ENCODE measurements around the gene XPNPEP3. TPM values are rescaled to one million over a fixed set of nuclear protein-coding genes. Genes with fewer than 3 reads are reported as not detected.

XPNPEP3 gene
- total and polyA plus RNA-seq, 5 donors from 2014 or later: 2.4 to 15.3 (median 5.4) TPM

DNA sequence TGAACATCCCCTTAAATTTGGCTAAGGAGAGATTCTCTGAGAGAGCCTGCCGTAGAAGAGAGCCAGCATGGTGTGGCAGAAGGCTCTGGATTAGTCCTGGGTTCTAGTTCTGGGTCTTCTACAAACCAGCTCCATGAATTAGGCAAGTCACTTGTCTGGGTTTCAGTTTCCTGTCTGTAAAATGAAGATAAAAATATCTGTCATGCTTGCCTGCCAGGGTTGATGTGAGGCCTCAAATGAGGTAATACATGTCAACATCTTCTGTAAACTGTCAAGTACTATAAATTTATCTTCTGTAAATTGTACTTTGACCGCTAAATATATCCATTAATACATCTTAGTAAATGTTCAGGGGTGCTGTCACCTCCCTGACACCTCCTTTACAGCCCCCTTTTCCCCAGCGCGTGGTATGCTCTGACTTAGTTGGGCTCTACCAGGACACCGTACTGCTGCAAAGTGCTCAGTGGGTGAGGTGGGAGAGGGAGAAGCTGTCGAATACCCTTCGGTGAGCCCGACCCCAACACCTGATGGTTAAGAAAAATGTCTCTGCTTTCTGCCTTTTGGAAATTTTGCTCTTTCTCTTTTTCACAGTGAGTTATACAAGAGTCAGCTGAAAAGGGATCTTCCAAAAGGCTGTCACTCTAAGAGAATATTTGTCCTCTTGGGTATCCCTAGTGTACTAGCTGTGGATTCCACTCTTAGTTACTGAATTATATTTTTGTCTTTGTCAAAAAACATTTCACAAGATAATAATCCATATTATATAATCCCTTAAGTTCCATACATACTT, 109.2 kb downstream of the XPNPEP3 start:
- Mint-ChIP-seq H3K27ac (peak overlapping the region; percentile 70 to 87 (median 80)), H3K36me3 (peaks cover 23% of the 10 kb centered on the region), H3K27me3 (no peaks in the 10 kb centered on the region), H3K4me1 (peaks cover 14 to 26% (median 16%) of the 10 kb centered on the region in 4 donors), H3K9me3 (no peaks in the 10 kb centered on the region), H3K4me3 (no peak overlapping the region)
- ATAC-seq (ENCODE audit: low read depth in 2 of 2) (no peak), DNase-seq (peak in 1 of 3 donors; percentile 31)
- peaks cover 66% of the 10 kb centered on the region for H3K36me3 ChIP-seq (ENCODE audit: control insufficient read depth, insufficient read depth, low read length)
- H3K9me3 ChIP-seq (ENCODE audit: control insufficient read depth in 2 of 2, low read length in 2 of 2): no peaks in the 10 kb centered on the region
- no peaks in the 10 kb centered on the region for H3K27me3 ChIP-seq (ENCODE audit: control insufficient read depth, insufficient read depth, low read length)
- H3K27ac ChIP-seq (ENCODE audit: insufficient read depth, low read length, poor library complexity, severe bottlenecking): peak overlapping the region; percentile 33
- no peak overlapping the region for H3K4me3 ChIP-seq (ENCODE audit: low read depth, low read length)
- peaks cover 9% of the 10 kb centered on the region for H3K4me1 ChIP-seq (ENCODE audit: control insufficient read depth, insufficient read depth, low read length, poor library complexity, severe bottlenecking)

DNA sequence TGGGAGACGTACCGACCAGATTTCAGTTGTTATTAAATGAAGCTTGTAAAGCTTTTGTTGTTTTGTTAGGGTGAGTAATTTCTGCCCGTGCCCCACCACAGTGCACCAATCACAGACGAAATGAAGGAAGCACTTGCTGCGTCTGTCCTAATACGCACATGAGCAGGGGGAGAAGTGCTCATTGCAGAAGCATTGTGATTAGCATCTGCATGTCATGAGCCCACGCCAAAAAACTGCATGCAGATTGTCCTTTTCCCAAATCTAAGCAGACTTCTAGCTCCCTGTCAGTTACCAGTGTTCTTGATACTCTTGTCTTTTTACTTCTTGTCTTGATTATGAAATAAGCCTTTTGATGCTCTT, 109.8 kb downstream of the XPNPEP3 start:
- peak overlapping the region; percentile 32 for H3K4me3 ChIP-seq (ENCODE audit: low read depth, low read length)
- ATAC-seq (ENCODE audit: low read depth in 2 of 2) (peak; percentile 64 to 69), DNase-seq (peak in 1 of 3 donors; percentile 13)
- Mint-ChIP-seq H3K27ac (peak overlapping the region in 2 of 3 donors; percentile 80 to 87), H3K27me3 (no peaks in the 10 kb centered on the region), H3K4me1 (peaks cover 14 to 26% (median 16%) of the 10 kb centered on the region in 4 donors), H3K4me3 (peak overlapping the region in 2 of 4 donors; percentile 17 to 34), H3K36me3 (peaks cover 23% of the 10 kb centered on the region), H3K9me3 (no peaks in the 10 kb centered on the region)
- H3K36me3 ChIP-seq (ENCODE audit: control insufficient read depth, insufficient read depth, low read length): peaks cover 67% of the 10 kb centered on the region
- no peaks in the 10 kb centered on the region for H3K27me3 ChIP-seq (ENCODE audit: control insufficient read depth, insufficient read depth, low read length)
- peak overlapping the region; percentile 11 for H3K27ac ChIP-seq (ENCODE audit: insufficient read depth, low read length, poor library complexity, severe bottlenecking)
- peaks cover 9% of the 10 kb centered on the region for H3K4me1 ChIP-seq (ENCODE audit: control insufficient read depth, insufficient read depth, low read length, poor library complexity, severe bottlenecking)
- H3K9me3 ChIP-seq (ENCODE audit: control insufficient read depth in 2 of 2, low read length in 2 of 2): no peaks in the 10 kb centered on the region

DNA sequence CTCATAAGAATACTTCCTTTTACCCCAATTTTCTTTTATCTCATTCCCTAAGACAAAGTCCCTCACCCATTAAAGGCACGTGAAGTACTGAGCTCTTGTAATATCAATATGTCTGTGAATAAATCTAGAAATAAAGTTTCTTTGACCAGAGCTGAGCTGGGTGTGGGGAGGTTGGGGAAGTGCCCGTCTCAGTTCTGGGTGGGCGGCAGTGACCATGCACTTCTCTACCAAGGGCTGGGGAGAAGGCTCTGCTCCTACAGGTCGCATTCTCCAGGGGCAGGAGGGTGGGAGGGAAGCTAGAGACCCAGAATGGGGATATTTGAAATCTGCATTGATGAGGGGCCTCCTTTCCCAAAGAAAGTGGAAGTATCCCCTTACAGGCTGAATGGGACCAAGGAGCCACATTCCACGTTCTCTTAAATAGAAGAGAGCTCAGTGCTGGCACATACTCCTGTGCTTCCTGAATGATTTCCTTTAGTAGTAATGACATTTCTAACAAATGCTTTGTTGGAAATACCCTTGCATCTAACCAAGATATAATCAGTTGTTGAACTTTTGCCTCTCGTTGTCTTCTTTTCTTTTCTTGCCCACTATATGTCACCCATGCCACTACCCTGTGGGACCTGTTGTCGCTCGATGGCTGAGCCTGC, 110.3 kb downstream of the XPNPEP3 start:
- H3K27ac ChIP-seq (ENCODE audit: insufficient read depth, low read length, poor library complexity, severe bottlenecking): peak overlapping the region; percentile 11
- Mint-ChIP-seq H3K27me3 (no peaks in the 10 kb centered on the region), H3K36me3 (peaks cover 23% of the 10 kb centered on the region), H3K4me1 (peaks cover 12 to 26% (median 16%) of the 10 kb centered on the region in 4 donors), H3K9me3 (no peaks in the 10 kb centered on the region), H3K4me3 (peak overlapping the region in 1 of 4 donors; percentile 17), H3K27ac (peak overlapping the region; percentile 38 to 80 (median 42))
- no peaks in the 10 kb centered on the region for H3K27me3 ChIP-seq (ENCODE audit: control insufficient read depth, insufficient read depth, low read length)
- H3K9me3 ChIP-seq (ENCODE audit: control insufficient read depth in 2 of 2, low read length in 2 of 2): no peaks in the 10 kb centered on the region
- peak overlapping the region; percentile 32 for H3K4me3 ChIP-seq (ENCODE audit: low read depth, low read length)
- peaks cover 68% of the 10 kb centered on the region for H3K36me3 ChIP-seq (ENCODE audit: control insufficient read depth, insufficient read depth, low read length)
- ATAC-seq (ENCODE audit: low read depth in 2 of 2) (no peak), DNase-seq (no peak)
- H3K4me1 ChIP-seq (ENCODE audit: control insufficient read depth, insufficient read depth, low read length, poor library complexity, severe bottlenecking): peaks cover 9% of the 10 kb centered on the region

DNA sequence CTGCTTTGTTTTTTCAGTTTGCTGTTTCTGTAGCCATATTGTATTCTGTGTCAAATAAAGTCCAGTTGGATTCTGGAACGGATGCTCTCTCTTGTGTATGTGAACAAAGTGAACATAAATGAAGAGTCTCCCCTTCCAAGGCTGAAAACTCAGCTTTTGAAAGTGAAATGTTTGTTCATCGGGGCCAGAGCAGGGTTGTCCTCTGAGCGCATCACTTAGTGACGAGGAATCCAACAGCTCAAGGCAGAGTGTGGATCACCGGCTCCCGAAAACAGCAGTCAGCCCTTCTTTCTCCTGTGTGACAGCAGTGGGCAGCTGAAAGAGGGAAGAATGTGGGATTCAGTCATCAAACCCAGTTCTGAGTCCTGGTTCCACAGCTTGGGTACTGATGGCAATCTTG, 115.6 kb downstream of the XPNPEP3 start:
- H3K27me3 Mint-ChIP-seq: no peaks in the 10 kb centered on the region
- ATAC-seq (ENCODE audit: low read depth in 2 of 2) (no peak), DNase-seq (no peak)
- peak overlapping the region in 1 of 3 donors; percentile 6 for H3K27ac Mint-ChIP-seq
- no peaks in the 10 kb centered on the region for H3K27me3 ChIP-seq (ENCODE audit: control insufficient read depth, insufficient read depth, low read length)
- H3K9me3 Mint-ChIP-seq: no peaks in the 10 kb centered on the region
- H3K27ac ChIP-seq (ENCODE audit: insufficient read depth, low read length, poor library complexity, severe bottlenecking): no peak overlapping the region
- H3K4me3 ChIP-seq (ENCODE audit: low read depth, low read length): no peak overlapping the region
- peak overlapping the region in 1 of 4 donors; percentile 39 for H3K4me3 Mint-ChIP-seq
- no peaks in the 10 kb centered on the region for H3K4me1 ChIP-seq (ENCODE audit: control insufficient read depth, insufficient read depth, low read length, poor library complexity, severe bottlenecking)
- peaks cover 7% of the 10 kb centered on the region for H3K36me3 Mint-ChIP-seq
- H3K4me1 Mint-ChIP-seq: peaks cover 0 to 2% (median 0%) of the 10 kb centered on the region in 4 donors
- no peaks in the 10 kb centered on the region for H3K9me3 ChIP-seq (ENCODE audit: control insufficient read depth in 2 of 2, low read length in 2 of 2)
- H3K36me3 ChIP-seq (ENCODE audit: control insufficient read depth, insufficient read depth, low read length): peaks cover 43% of the 10 kb centered on the region

DNA sequence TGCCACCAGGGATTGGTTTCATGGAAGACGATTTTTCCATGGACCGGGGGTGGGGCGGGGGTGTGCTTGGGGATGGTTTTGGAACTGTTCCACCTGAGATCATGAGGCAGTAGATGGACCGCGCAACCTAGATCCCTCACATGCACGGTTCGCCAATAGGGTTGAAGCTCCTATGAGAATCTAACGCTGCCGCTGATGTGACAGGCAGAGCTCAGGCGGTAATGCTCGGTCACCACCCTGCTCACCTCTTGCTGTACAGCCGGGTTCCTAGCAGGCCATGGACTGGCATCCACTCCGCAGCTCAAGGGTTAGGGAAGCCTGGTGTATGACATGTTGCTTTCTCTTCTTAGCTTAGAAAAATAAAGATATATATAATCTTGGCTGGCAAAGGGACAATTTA, 116.2 kb downstream of the XPNPEP3 start:
- Mint-ChIP-seq H3K36me3 (peaks cover 5% of the 10 kb centered on the region), H3K4me1 (peaks cover 0 to 2% (median 0%) of the 10 kb centered on the region in 4 donors), H3K4me3 (no peak overlapping the region), H3K27me3 (no peaks in the 10 kb centered on the region), H3K27ac (no peak overlapping the region), H3K9me3 (no peaks in the 10 kb centered on the region)
- ATAC-seq (ENCODE audit: low read depth in 2 of 2): no peak
- H3K4me1 ChIP-seq (ENCODE audit: control insufficient read depth, insufficient read depth, low read length, poor library complexity, severe bottlenecking): no peaks in the 10 kb centered on the region
- H3K36me3 ChIP-seq (ENCODE audit: control insufficient read depth, insufficient read depth, low read length): peaks cover 38% of the 10 kb centered on the region
- no peaks in the 10 kb centered on the region for H3K9me3 ChIP-seq (ENCODE audit: control insufficient read depth in 2 of 2, low read length in 2 of 2)
- DNase-seq: no peak
- no peak overlapping the region for H3K27ac ChIP-seq (ENCODE audit: insufficient read depth, low read length, poor library complexity, severe bottlenecking)
- H3K4me3 ChIP-seq (ENCODE audit: low read depth, low read length): no peak overlapping the region
- no peaks in the 10 kb centered on the region for H3K27me3 ChIP-seq (ENCODE audit: control insufficient read depth, insufficient read depth, low read length)

DNA sequence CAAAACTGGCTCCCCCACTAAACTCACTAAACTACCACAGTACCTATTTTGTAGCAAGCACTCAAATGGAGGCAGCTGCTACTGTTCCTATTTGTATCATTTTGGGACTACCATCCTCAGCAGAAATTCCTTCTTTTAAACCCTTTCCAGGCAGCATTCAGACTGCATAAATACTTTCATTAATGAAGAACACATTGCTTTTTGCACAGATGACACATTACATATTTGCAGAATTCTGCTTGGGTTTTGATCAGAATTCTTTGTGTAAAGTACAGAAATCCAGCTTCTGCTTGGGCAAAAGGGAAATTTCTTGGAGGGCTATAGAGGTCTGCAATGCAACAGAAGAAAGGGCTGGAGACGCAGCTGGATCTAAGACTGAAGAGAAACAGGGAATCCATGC, 118.4 kb downstream of the XPNPEP3 start:
- no peak overlapping the region for H3K4me3 Mint-ChIP-seq
- Histone ChIP-seq H3K9me3 (ENCODE audit: control insufficient read depth in 2 of 2, low read length in 2 of 2) (no peaks in the 10 kb centered on the region), H3K4me3 (ENCODE audit: low read depth, low read length) (no peak overlapping the region), H3K4me1 (ENCODE audit: control insufficient read depth, insufficient read depth, low read length, poor library complexity, severe bottlenecking) (no peaks in the 10 kb centered on the region), H3K27me3 (ENCODE audit: control insufficient read depth, insufficient read depth, low read length) (no peaks in the 10 kb centered on the region), H3K27ac (ENCODE audit: insufficient read depth, low read length, poor library complexity, severe bottlenecking) (no peak overlapping the region), H3K36me3 (ENCODE audit: control insufficient read depth, insufficient read depth, low read length) (peaks cover 20% of the 10 kb centered on the region)
- no peaks in the 10 kb centered on the region for H3K9me3 Mint-ChIP-seq
- H3K27me3 Mint-ChIP-seq: no peaks in the 10 kb centered on the region
- ATAC-seq (ENCODE audit: low read depth in 2 of 2): no peak
- peaks cover 0 to under 1% (median 0%) of the 10 kb centered on the region in 4 donors for H3K4me1 Mint-ChIP-seq
- peaks cover 3% of the 10 kb centered on the region for H3K36me3 Mint-ChIP-seq
- DNase-seq: no peak
- peak overlapping the region in 1 of 3 donors; percentile 23 for H3K27ac Mint-ChIP-seq

DNA sequence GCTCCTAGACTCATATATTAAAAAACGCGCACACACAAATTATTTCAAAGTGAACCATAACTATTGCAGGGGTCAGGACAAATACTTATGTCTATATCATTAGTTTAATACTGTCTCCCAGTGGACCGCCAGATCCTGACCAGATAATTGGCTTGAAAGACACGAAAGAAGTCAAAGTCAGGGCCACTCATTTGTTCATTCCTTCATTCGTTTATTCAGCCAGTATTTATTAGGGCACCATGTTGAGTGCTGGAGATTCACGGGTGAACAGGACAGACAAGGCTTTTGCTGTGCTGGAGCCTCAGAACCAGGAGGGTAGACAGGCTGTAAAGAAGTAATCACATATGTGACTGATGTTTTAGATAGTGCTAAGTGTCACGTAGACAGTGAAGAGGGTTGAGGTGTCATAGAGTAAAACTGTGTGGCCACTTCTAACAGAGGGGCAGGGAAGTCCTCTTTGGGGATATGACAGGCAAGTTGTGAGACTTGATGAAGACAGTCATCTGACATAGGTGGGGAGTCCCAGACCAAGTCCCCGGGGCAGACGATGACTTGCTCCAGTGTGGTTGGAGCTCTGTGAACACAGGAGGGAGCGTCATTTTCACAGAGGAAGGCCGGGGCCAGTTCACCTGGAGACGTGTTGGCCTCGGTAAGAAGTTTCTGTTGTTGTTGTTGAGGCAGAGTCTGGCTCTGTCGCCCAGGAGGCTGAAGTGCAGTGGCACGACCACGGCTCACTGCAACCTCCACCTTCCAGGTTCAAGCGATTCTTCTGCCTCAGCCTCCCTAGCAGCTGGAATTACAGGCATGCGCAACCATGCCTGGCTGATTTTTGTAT, 120.1 kb downstream of the XPNPEP3 start:
- no peak for ATAC-seq (ENCODE audit: low read depth in 2 of 2)
- Histone ChIP-seq H3K4me3 (ENCODE audit: low read depth, low read length) (no peak overlapping the region), H3K27me3 (ENCODE audit: control insufficient read depth, insufficient read depth, low read length) (no peaks in the 10 kb centered on the region), H3K9me3 (ENCODE audit: control insufficient read depth in 2 of 2, low read length in 2 of 2) (no peaks in the 10 kb centered on the region), H3K4me1 (ENCODE audit: control insufficient read depth, insufficient read depth, low read length, poor library complexity, severe bottlenecking) (no peaks in the 10 kb centered on the region), H3K36me3 (ENCODE audit: control insufficient read depth, insufficient read depth, low read length) (peaks cover 13% of the 10 kb centered on the region), H3K27ac (ENCODE audit: insufficient read depth, low read length, poor library complexity, severe bottlenecking) (no peak overlapping the region)
- DNase-seq: no peak
- H3K27ac Mint-ChIP-seq: peak overlapping the region in 1 of 3 donors; percentile 64
- H3K4me1 Mint-ChIP-seq: no peaks in the 10 kb centered on the region
- H3K27me3 Mint-ChIP-seq: no peaks in the 10 kb centered on the region
- no peaks in the 10 kb centered on the region for H3K9me3 Mint-ChIP-seq
- no peaks in the 10 kb centered on the region for H3K36me3 Mint-ChIP-seq
- H3K4me3 Mint-ChIP-seq: no peak overlapping the region
